ENCODE measurements around the gene SCN4A. TPM values are rescaled to one million over a fixed set of nuclear protein-coding genes. Genes with fewer than 3 reads are reported as not detected.

SCN4A gene
- total and polyA plus RNA-seq, 7 donors = 3.8 to 137 (median 45.9) TPM

DNA sequence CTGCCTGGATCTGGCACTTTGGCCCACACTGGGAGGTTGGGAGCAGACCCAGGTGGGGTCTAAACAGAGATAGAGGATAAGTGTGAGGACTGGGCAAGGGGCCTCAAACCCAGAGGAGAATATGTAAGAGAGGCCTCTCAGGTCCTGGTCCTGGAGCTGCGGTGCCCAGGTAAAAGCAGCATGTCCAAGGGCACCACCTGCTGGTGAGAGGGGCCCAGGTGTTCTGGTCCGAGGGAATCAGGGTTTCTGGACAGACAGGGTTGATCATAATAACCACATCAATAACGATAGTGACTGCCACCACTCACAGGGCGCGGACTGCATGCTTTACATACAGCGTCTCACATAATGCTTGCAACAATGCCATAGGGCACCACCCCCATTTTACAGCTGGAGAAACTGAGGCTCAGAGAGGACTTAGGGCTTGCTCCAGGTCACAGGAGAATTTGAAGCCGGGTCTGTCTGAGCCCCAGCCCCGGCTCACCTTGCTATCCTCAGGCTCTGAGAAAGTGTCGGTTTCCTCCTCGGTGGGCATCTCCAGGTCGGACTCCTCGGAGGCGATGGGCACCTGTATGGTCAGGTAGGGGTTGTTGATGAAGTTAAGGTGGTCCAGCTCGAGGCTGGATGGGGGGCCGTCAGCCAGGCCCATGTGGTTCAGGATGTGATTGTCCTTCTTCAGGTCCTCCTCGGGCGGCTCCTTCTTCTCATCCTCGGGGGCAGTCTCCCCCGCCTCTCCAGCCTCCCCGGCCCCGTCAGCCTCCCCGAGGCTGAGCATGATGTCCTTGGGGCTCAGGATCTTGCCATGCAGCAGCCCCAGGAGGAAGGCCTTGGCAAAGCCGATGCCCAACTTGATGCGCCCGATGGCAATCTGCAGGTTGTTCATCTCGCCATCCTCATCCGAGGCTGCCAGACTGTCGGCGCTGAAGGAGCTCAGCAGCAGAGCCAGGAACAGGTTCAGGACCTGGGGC, 21.5 kb downstream of the SCN4A start:
- H3K4me3 ChIP-seq = no peak overlapping the region
- peaks cover 60% of the 10 kb centered on the region for H3K4me1 ChIP-seq
- H3K27me3 ChIP-seq (ENCODE audit: insufficient read depth in 3 of 3, low read length in 2 of 3) = no peaks in the 10 kb centered on the region
- peaks cover 0 to 76% of the 10 kb centered on the region in 2 donors for H3K36me3 ChIP-seq (ENCODE audit: insufficient read depth in 1 of 2, low read depth in 1 of 2)
- 75 to 88% (median 80%) methylated on average over 29 of the region's 29 CpGs for WGBS, 3 donors
- intact Hi-C loops (cut with DNase I) = loop anchor here in 1 of 2 donors (5.0 kb wide), 1 partner anchor 36 kb away; no protein-coding TSS in a partner anchor
- ATAC-seq (no peak), DNase-seq (no peak)
- peak overlapping the region; percentile 77 for H3K27ac ChIP-seq
- H3K9me3 ChIP-seq = no peaks in the 10 kb centered on the region
- peak; percentile 47 for TF ChIP-seq CTCF (IDR thresholded peaks at IDR 0.05)

GRCh38 chr17:63949576-63950250, 23.0 kb downstream of the SCN4A start:
- ATAC-seq (peak; percentile 16 to 53 (median 43)), DNase-seq (no peak)
- intact Hi-C loops (cut with DNase I) = loop anchor here in 1 of 2 donors (5.0 kb wide), 1 partner anchor 38 kb away; no protein-coding TSS in a partner anchor
- Histone ChIP-seq H3K27me3 (ENCODE audit: insufficient read depth in 3 of 3, low read length in 2 of 3) (no peaks in the 10 kb centered on the region), H3K4me1 (peaks cover 55% of the 10 kb centered on the region), H3K4me3 (no peak overlapping the region), H3K36me3 (ENCODE audit: insufficient read depth in 1 of 2, low read depth in 1 of 2) (peaks cover 0 to 74% of the 10 kb centered on the region in 2 donors), H3K27ac (peak overlapping the region; percentile 77), H3K9me3 (no peaks in the 10 kb centered on the region)
- TF ChIP-seq CTCF (IDR thresholded peaks at IDR 0.05) = no peak
- WGBS, 3 donors = 30 to 43% (median 36%) methylated on average over 17 to 18 of the region's 18 CpGs

DNA sequence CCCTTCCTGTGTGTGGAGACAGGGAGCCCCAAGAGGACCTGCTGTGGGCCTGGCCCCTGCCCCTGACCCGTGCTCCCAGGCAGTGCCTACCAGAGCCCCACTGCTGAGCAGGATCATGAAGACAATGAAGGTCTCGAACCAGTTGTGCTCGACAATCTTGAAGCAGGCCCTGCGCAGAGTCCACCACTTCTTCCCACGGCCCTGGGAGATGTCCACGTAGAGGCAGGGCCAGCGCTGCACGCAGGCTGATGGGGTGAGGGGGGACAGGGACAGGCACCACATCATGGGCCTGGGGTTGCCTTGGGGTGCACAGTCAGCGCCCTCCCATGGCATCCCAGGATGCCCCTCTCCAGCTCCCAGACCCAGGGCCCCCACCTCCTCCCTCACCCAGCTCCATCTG, 24.2 kb downstream of the SCN4A start:
- no peaks in the 10 kb centered on the region for H3K27me3 ChIP-seq (ENCODE audit: insufficient read depth in 3 of 3, low read length in 2 of 3)
- ATAC-seq (no peak), DNase-seq (no peak)
- TF ChIP-seq CTCF (IDR thresholded peaks at IDR 0.05) = no peak
- intact Hi-C loops (cut with DNase I) = no loop called here
- no peak overlapping the region for H3K4me3 ChIP-seq
- 88 to 90% (median 88%) methylated on average over 9 of the region's 9 CpGs for WGBS, 3 donors
- H3K9me3 ChIP-seq = no peaks in the 10 kb centered on the region
- H3K27ac ChIP-seq = no peak overlapping the region
- H3K4me1 ChIP-seq = peaks cover 47% of the 10 kb centered on the region
- H3K36me3 ChIP-seq (ENCODE audit: insufficient read depth in 1 of 2, low read depth in 1 of 2) = peaks cover 0 to 80% of the 10 kb centered on the region in 2 donors

DNA sequence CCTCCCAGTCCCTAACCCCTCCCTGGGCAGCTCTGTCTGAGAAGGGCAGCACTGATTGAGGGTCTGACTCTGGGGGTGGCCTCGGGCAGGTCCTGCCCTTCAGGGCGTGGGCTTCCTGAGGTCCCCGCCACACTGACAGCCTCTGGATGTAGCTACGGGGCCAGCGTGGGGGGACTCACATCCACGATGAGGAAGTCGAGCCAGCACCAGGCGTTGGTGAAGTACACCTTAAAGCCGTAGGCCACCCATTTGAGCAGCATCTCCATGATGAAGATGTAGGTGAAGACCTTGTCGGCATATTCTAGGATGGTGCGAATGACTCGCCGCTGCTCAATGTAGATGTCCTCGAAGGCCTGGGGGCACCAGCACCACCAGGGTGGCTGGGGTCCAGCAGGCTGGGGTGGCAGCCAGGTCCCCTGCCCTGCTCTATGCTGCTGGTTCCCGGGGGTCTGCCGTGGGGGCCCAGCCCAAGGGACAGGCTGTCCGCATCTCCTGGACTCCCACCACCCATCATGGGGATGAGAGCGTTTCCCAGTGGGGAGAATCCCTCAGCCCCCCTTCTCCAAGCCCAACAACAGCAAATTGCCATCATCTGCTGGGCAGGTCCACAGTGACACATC, 24.9 kb downstream of the SCN4A start:
- Histone ChIP-seq H3K36me3 (ENCODE audit: insufficient read depth in 1 of 2, low read depth in 1 of 2) (peaks cover 0 to 80% of the 10 kb centered on the region in 2 donors), H3K4me3 (no peak overlapping the region), H3K27ac (peak overlapping the region; percentile 41), H3K9me3 (no peaks in the 10 kb centered on the region), H3K4me1 (peaks cover 40% of the 10 kb centered on the region), H3K27me3 (ENCODE audit: insufficient read depth in 3 of 3, low read length in 2 of 3) (no peaks in the 10 kb centered on the region)
- WGBS, 3 donors = 78 to 86% (median 82%) methylated on average over 18 of the region's 18 CpGs
- TF ChIP-seq CTCF (IDR thresholded peaks at IDR 0.05) = no peak
- DNase-seq (no peak), ATAC-seq (no peak)
- intact Hi-C loops (cut with DNase I) = no loop called here

Data from psoas muscle (tissue), 8 donors.